B cell (primary cell): ENCODE data around the gene DTL.

Experiments used
- EZH2 ChIP-seq: IDR thresholded peaks from 2 replicates; pipeline ENCODE4 v1.6.1; 2012; ENCODE audit warnings: borderline replicate concordance, low read depth, mild to moderate bottlenecking, moderate library complexity, low read length; ENCODE audit not compliant: insufficient read depth, poor library complexity, severe bottlenecking
- TF ChIP-seq, protein P1 (sequence below): fragments of 200-600 bp; IDR thresholded peaks from one replicate; pipeline ENCODE4 v1.8.0; 2022; ENCODE audit warnings: antibody characterized with exemption, mild to moderate bottlenecking

- TF ChIP-seq, protein P1, sequence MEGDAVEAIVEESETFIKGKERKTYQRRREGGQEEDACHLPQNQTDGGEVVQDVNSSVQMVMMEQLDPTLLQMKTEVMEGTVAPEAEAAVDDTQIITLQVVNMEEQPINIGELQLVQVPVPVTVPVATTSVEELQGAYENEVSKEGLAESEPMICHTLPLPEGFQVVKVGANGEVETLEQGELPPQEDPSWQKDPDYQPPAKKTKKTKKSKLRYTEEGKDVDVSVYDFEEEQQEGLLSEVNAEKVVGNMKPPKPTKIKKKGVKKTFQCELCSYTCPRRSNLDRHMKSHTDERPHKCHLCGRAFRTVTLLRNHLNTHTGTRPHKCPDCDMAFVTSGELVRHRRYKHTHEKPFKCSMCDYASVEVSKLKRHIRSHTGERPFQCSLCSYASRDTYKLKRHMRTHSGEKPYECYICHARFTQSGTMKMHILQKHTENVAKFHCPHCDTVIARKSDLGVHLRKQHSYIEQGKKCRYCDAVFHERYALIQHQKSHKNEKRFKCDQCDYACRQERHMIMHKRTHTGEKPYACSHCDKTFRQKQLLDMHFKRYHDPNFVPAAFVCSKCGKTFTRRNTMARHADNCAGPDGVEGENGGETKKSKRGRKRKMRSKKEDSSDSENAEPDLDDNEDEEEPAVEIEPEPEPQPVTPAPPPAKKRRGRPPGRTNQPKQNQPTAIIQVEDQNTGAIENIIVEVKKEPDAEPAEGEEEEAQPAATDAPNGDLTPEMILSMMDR: no peak
- TF ChIP-seq EZH2: no peak
These were observed 37.9 kb downstream of the DTL start for GRCh38 chr1:212073490-212073889.
